Uterus (tissue), 2 donors: ENCODE measurements around the gene MT1F.

Experiments
- CTCF ChIP-seq, 4 experiments: fragments of 200-600 bp in 2 of 4; fragments of 450-650 bp in 2 of 4; sonication (generic) in 2 of 4; IDR thresholded peaks; one replicate each; pipeline ENCODE4 v1.5.1; 2016 to 2019; ENCODE audit warnings: antibody characterized with exemption in 4 of 4, mild to moderate bottlenecking in 2 of 4, moderate library complexity in 1 of 4
- POLR2A ChIP-seq, 2 donors: fragments of 450-650 bp; IDR thresholded peaks; one replicate each; pipeline ENCODE4 v1.6.1; 2016; ENCODE audit warnings: antibody characterized with exemption in 2 of 2, mild to moderate bottlenecking in 1 of 2, moderate library complexity in 1 of 2

- no peak for TF ChIP-seq CTCF (IDR thresholded peaks at IDR 0.05)
- TF ChIP-seq POLR2A (IDR thresholded peaks at IDR 0.05), result peak; percentile 35 to 66
Observed at GRCh38 chr16:56625140-56625942, 32.4 kb upstream of the MT1F start, which contains the start of gene MT1E.
